ENCODE data around the gene LYST. TPM values are rescaled to one million over a fixed set of nuclear protein-coding genes. Genes with fewer than 3 reads are reported as not detected.

Gene LYST
- total and polyA plus RNA-seq, 10 donors: 9.0 to 169 (median 98.1) TPM

DNA sequence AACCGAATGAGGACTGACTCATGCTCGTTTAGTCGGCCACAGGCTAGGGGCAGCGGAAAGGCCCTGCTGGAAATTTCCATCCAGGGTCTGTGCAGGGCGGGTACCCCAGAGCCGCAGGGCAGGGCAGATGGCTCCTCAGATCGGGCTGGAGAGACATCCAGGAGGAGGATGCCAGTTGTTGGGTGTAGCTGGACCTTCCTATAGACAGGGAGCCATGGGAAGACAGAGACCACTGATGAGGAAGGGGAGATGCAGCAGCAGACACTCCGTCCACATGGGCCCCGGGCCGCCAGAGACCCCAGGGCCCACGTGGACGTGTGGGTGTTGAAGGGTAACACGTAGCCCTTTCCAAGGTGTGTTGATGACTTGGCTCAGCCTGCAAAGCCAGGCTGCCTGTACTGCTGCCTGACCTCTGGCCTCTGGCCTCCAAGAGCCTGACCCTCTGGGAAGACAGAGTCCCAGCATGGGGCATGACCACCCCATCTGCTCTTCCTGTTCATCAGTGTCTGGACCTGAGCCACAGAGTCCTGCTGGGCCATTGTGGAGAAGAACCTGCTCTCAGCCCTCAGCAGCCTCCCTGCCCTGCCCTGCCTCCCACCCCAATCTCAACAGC is 221.9 kb downstream of the LYST start:
- WGBS, 5 donors: 83 to 95% (median 87%) methylated on average over 7 to 13 of the region's 13 CpGs
- Histone ChIP-seq H3K4me3 (no peak overlapping the region), H3K27ac (no peak overlapping the region), H3K4me1 (peaks cover 10 to 42% (median 29%) of the 10 kb centered on the region in 6 donors), H3K27me3 (replicated peaks in 1 of 7) (peaks cover 5 to 82% (median 32%) of the 10 kb centered on the region in 7 donors), H3K36me3 (no peaks in the 10 kb centered on the region), H3K9me3 (no peaks in the 10 kb centered on the region)
- TF ChIP-seq POLR2A (IDR thresholded peaks at IDR 0.05) (no peak), POLR2AphosphoS5 (IDR thresholded peaks at IDR 0.05) (no peak)
- TF ChIP-seq, protein P1, sequence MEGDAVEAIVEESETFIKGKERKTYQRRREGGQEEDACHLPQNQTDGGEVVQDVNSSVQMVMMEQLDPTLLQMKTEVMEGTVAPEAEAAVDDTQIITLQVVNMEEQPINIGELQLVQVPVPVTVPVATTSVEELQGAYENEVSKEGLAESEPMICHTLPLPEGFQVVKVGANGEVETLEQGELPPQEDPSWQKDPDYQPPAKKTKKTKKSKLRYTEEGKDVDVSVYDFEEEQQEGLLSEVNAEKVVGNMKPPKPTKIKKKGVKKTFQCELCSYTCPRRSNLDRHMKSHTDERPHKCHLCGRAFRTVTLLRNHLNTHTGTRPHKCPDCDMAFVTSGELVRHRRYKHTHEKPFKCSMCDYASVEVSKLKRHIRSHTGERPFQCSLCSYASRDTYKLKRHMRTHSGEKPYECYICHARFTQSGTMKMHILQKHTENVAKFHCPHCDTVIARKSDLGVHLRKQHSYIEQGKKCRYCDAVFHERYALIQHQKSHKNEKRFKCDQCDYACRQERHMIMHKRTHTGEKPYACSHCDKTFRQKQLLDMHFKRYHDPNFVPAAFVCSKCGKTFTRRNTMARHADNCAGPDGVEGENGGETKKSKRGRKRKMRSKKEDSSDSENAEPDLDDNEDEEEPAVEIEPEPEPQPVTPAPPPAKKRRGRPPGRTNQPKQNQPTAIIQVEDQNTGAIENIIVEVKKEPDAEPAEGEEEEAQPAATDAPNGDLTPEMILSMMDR (IDR thresholded peaks at IDR 0.05 in 8 of 11, conservative IDR thresholded peaks at IDR 0.05 in 3 of 11): no peak
- intact Hi-C loops (cut with DNase I; ENCODE audit: low total_unique reads): no loop called here
- DNase-seq: peak; percentile 61

DNA sequence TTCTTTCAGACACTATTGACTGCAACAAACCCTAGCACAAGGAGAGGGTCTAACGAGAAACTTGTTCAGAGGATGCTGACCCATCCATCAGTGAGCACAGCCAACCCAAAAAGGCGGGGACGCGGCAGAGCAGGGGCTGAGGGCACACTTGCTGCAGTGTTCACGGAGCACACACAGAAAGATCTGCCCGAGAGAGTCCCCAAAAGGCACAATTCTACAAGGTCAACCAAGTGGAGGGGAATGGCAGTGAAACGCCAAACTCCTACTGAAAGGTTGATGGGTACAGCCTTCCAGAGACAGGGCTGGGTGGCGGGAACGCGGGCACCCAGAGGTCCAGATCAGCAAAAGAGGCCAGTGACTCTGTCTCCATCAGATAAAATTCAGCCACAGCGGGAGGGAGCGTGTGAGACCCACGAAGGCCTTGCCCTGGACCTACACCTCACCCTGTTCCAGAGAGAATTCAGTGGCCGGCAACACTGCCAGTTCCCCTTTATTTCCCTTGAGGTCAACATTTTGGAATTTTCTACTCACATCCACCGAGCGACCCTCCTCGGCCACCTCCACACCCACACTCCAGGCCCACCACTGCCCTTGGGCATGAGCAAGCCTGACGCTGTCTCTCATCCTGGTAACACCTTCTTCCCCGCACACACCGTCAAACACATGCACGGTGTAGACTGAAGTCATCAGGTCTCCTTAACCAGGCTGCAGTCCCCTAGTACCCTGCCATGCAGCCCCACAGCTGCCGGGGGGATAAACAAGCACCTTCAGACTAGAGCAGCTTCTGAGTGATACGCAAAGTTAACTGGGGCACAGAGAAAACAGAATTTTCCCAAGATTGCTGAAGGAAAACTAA is 222.6 kb downstream of the LYST start:
- H3K4me1 ChIP-seq: peaks cover 6 to 34% (median 24%) of the 10 kb centered on the region in 6 donors
- intact Hi-C loops (cut with DNase I; ENCODE audit: low total_unique reads): no loop called here
- H3K9me3 ChIP-seq: no peaks in the 10 kb centered on the region
- H3K27ac ChIP-seq: no peak overlapping the region
- TF ChIP-seq, protein P1 (IDR thresholded peaks at IDR 0.05 in 8 of 11, conservative IDR thresholded peaks at IDR 0.05 in 3 of 11): no peak
- TF ChIP-seq POLR2AphosphoS5 (IDR thresholded peaks at IDR 0.05) (no peak), POLR2A (IDR thresholded peaks at IDR 0.05) (no peak)
- no peaks in the 10 kb centered on the region for H3K36me3 ChIP-seq
- H3K4me3 ChIP-seq: no peak overlapping the region
- DNase-seq: peak; percentile 56
- 88 to 95% (median 94%) methylated on average over 23 of the region's 23 CpGs for WGBS, 5 donors
- H3K27me3 ChIP-seq (replicated peaks in 1 of 7): peaks cover 2 to 74% (median 26%) of the 10 kb centered on the region in 7 donors

DNA sequence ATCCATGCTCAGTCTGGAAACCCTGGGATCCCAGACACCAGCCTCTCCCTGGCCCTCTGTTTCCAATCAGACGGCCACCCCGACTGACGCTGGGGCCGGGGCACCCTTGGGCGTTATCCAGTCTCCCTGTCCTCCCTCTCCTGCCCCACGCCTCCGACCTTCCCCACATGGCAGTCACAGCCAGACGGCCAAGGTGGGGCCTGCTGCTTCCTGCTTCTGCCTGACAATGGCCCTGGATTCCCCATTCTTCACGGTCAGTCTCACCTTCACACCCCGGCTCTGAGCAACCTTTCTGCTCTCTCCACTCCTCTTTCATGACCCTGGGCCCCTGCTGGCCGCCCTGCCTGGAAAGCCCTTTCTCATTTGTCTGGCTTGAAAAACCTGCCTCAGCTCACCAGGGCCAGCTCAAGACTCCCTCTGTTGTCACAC is 223.7 kb downstream of the LYST start:
- TF ChIP-seq POLR2AphosphoS5 (IDR thresholded peaks at IDR 0.05) (no peak), POLR2A (IDR thresholded peaks at IDR 0.05) (no peak)
- TF ChIP-seq, protein P1 (IDR thresholded peaks at IDR 0.05 in 8 of 11, conservative IDR thresholded peaks at IDR 0.05 in 3 of 11): no peak
- peak overlapping the region in 1 of 8 donors; percentile 78 for H3K27ac ChIP-seq
- peaks cover 0 to 63% (median 15%) of the 10 kb centered on the region in 7 donors for H3K27me3 ChIP-seq (replicated peaks in 1 of 7)
- H3K36me3 ChIP-seq: no peaks in the 10 kb centered on the region
- WGBS, 5 donors: 42 to 52% (median 50%) methylated on average over 11 of the region's 11 CpGs
- intact Hi-C loops (cut with DNase I; ENCODE audit: low total_unique reads): no loop called here
- H3K9me3 ChIP-seq: no peaks in the 10 kb centered on the region
- DNase-seq: peak; percentile 73
- peaks cover 0 to 23% (median 15%) of the 10 kb centered on the region in 6 donors for H3K4me1 ChIP-seq
- no peak overlapping the region for H3K4me3 ChIP-seq

Data from spleen (tissue), 11 donors.